B cell (primary cell): ENCODE data around the gene NHERF2. TPM values are rescaled to one million over a fixed set of nuclear protein-coding genes. Genes with fewer than 3 reads are reported as not detected.
A peak's percentile ranks its signal among the peaks of the same experiment; 100 is the strongest.

Experiments
- ATAC-seq: fragments of 200-7000 bp; cut with Tn5 transposase; one replicate; pipeline ENCODE4 v1.10.0; 2021; ENCODE audit warnings: low read depth, mild to moderate bottlenecking, moderate number of reproducible peaks, moderate library complexity
- CTCF ChIA-PET: fragments of 350-600 bp; sonication (Branson Sonifier 250); formaldehyde crosslinking; loops from one replicate; lab custom pipeline; 2021; ENCODE audit warnings: antibody characterized with exemption, inconsistent platforms; lab: Charles Lee
- POLR2A ChIA-PET: fragments of 350-600 bp; sonication (Branson Sonifier 250); formaldehyde crosslinking; loops from one replicate; lab custom pipeline; 2021; ENCODE audit warnings: antibody characterized with exemption; lab: Charles Lee
- DNase-seq: peaks from one replicate; pipeline ENCODE4 v3.0.0; 2013
- H2AFZ ChIP-seq: 2 replicates; pipeline ENCODE4 v1.6.1; 2012; ENCODE audit warnings: mild to moderate bottlenecking, low read depth, low read length; ENCODE audit not compliant: insufficient read depth, poor library complexity, severe bottlenecking
- H3K27ac ChIP-seq, 2 donors: 1 replicate in 1 of 2; 2 replicates in 1 of 2; pipeline ENCODE4 v1.5.1; 2012 to 2013; ENCODE audit warnings: low read length in 2 of 2, mild to moderate bottlenecking in 2 of 2, moderate library complexity in 1 of 2
- H3K27me3 ChIP-seq, 4 experiments: fragments of 200-600 bp in 1 of 4; sonication (generic) in 1 of 4; replicated peaks in 1 of 4; 1 replicate in 2 of 4; 2 replicates in 2 of 4; pipeline versions ENCODE4 v1.6.1 to v1.7.0; 2013 to 2016; ENCODE audit warnings: low read length in 3 of 4, mild to moderate bottlenecking in 2 of 4, mixed read lengths in 1 of 4, moderate library complexity in 1 of 4; ENCODE audit not compliant: insufficient read depth in 4 of 4, control insufficient read depth in 3 of 4; ENCODE audit errors: control extremely low read depth in 1 of 4
- H3K36me3 ChIP-seq, 2 experiments: replicated peaks in 1 of 2; 1 replicate in 1 of 2; 2 replicates in 1 of 2; pipeline versions ENCODE4 v1.6.1 to v1.7.1; 2013; ENCODE audit warnings: low read length in 1 of 2; ENCODE audit not compliant: insufficient read depth in 2 of 2, control insufficient read depth in 1 of 2; ENCODE audit errors: control extremely low read depth in 1 of 2, extremely low read depth in 1 of 2
- H3K4me1 ChIP-seq, 2 donors: fragments of 200-600 bp in 1 of 2; sonication (generic) in 1 of 2; 1 replicate in 1 of 2; 2 replicates in 1 of 2; pipeline versions ENCODE4 v1.5.1 to v1.6.1; 2013 to 2017; ENCODE audit warnings: low read length in 2 of 2; ENCODE audit not compliant: control insufficient read depth in 2 of 2, insufficient read depth in 2 of 2
- H3K4me2 ChIP-seq: replicated peaks from 2 replicates; pipeline ENCODE3; 2012; ENCODE audit warnings: mild to moderate bottlenecking, low read depth, low read length; ENCODE audit not compliant: poor library complexity, severe bottlenecking
- H3K4me3 ChIP-seq, 5 experiments: fragments of 200-600 bp in 1 of 5; sonication (generic) in 1 of 5; 1 replicate in 3 of 5; 2 replicates in 2 of 5; pipeline versions ENCODE4 v1.5.1 to v1.7.0; 2011 to 2016; ENCODE audit warnings: low read length in 4 of 5, mild to moderate bottlenecking in 4 of 5, low read depth in 2 of 5, control low read depth in 1 of 5, moderate library complexity in 1 of 5; ENCODE audit not compliant: insufficient read depth in 1 of 5; ENCODE audit errors: control extremely low read depth in 1 of 5, extremely low read depth in 1 of 5
- H3K79me2 ChIP-seq: fragments of 200-600 bp; sonication (generic); one replicate; pipeline ENCODE4 v1.6.0; 2016; ENCODE audit warnings: low read length; ENCODE audit not compliant: control insufficient read depth, insufficient read depth
- H3K9ac ChIP-seq: fragments of 200-600 bp; sonication (generic); 2 replicates; pipeline ENCODE4 v1.6.1; 2017; ENCODE audit warnings: mild to moderate bottlenecking, low read length, moderate library complexity
- H3K9me3 ChIP-seq, 3 donors: one replicate each; pipeline versions ENCODE4 v1.6.1 to v1.7.1; 2013; ENCODE audit warnings: low read length in 2 of 3; ENCODE audit not compliant: control insufficient read depth in 2 of 3, insufficient read depth in 1 of 3; ENCODE audit errors: control extremely low read depth in 1 of 3
- H4K20me1 ChIP-seq: 2 replicates; pipeline ENCODE4 v1.6.0; 2012; ENCODE audit warnings: mild to moderate bottlenecking, low read length; ENCODE audit not compliant: insufficient read depth, control insufficient read depth, poor library complexity, severe bottlenecking
- H3K27ac Mint-ChIP-seq: one replicate; pipeline ENCODE4 v1.8.0; 2021; ENCODE audit warnings: mixed read lengths
- H3K27me3 Mint-ChIP-seq: one replicate; pipeline ENCODE4 v1.8.0; 2021; ENCODE audit warnings: mixed read lengths
- H3K4me1 Mint-ChIP-seq: one replicate; pipeline ENCODE4 v1.8.0; 2021; ENCODE audit warnings: mixed read lengths
- H3K4me3 Mint-ChIP-seq: one replicate; pipeline ENCODE4 v1.8.0; 2021; ENCODE audit warnings: mixed read lengths
- H3K9me3 Mint-ChIP-seq: one replicate; pipeline ENCODE4 v1.8.0; 2022; ENCODE audit warnings: mixed read lengths; ENCODE audit not compliant: insufficient read depth
- EZH2 ChIP-seq: IDR thresholded peaks from 2 replicates; pipeline ENCODE4 v1.6.1; 2012; ENCODE audit warnings: borderline replicate concordance, low read depth, mild to moderate bottlenecking, moderate library complexity, low read length; ENCODE audit not compliant: insufficient read depth, poor library complexity, severe bottlenecking
- WGBS: methylation state at CpG from one replicate; pipeline ENCODE4 v1.1.5; 2013; ENCODE audit warnings: missing lambda C conversion rate; ENCODE audit not compliant: insufficient coverage; 5-methylcytosine and 5-hydroxymethylcytosine counted together
- intact Hi-C: fragments of 100-400 bp; cut with micrococcal nuclease; formaldehyde crosslinking; loops from one replicate; pipeline ENCODE4 v1.10.0; 2022
- polyA plus RNA-seq: library from polyadenylated mRNA; depleted of rRNA; stranded (reverse); fragments of >200 nt; gene quantifications from 2 replicates; pipeline ENCODE4 v1.2.3, GENCODE V29; 2012
- total RNA-seq, 2 donors: library from RNA; stranded (reverse); fragments of 120-200 nt in 1 of 2; gene quantifications; 1 replicate in 1 of 2; 2 replicates in 1 of 2; pipeline versions ENCODE4 v1.2.3 to v1.2.4, GENCODE V29; 2013 to 2022
- TF ChIP-seq, protein P1 (sequence below): fragments of 200-600 bp; IDR thresholded peaks from one replicate; pipeline ENCODE4 v1.8.0; 2022; ENCODE audit warnings: antibody characterized with exemption, mild to moderate bottlenecking

The NHERF2 gene
- total and polyA plus RNA-seq, 2 donors (not counting 1 experiment from before 2014, with no cell fraction given), result 1.8 to 2.2 TPM

GRCh38 chr16:1991135-1991551, 35.6 kb upstream of the NHERF2 start:
- Mint-ChIP-seq H3K27me3 (no peaks in the 10 kb centered on the region), H3K4me3 (peak overlapping the region; percentile 91), H3K27ac (peak overlapping the region; percentile 97), H3K4me1 (peaks cover 33% of the 10 kb centered on the region), H3K9me3 (no peaks in the 10 kb centered on the region)
- ATAC-seq, result peak; percentile 54
- Histone ChIP-seq H3K79me2 (no peaks in the 10 kb centered on the region), H3K9me3 (peaks cover 0 to 13% (median 0%) of the 10 kb centered on the region in 3 donors), H3K4me1 (peaks cover 24 to 35% of the 10 kb centered on the region in 2 donors), H3K4me2 (peak overlapping the region; percentile 100), H3K9ac (peak overlapping the region; percentile 90), H3K4me3 (peak overlapping the region in 4 of 5 experiments; percentile 65 to 93 (median 69)), H3K27me3 (no peaks in the 10 kb centered on the region), H4K20me1 (no peaks in the 10 kb centered on the region), H2AFZ (peak overlapping the region; percentile 56), H3K36me3 (peaks cover 0 to under 1% of the 10 kb centered on the region in 2 experiments), H3K27ac (peak overlapping the region; percentile 86 to 92)
- no peak for TF ChIP-seq EZH2
- TF ChIP-seq, protein P1, sequence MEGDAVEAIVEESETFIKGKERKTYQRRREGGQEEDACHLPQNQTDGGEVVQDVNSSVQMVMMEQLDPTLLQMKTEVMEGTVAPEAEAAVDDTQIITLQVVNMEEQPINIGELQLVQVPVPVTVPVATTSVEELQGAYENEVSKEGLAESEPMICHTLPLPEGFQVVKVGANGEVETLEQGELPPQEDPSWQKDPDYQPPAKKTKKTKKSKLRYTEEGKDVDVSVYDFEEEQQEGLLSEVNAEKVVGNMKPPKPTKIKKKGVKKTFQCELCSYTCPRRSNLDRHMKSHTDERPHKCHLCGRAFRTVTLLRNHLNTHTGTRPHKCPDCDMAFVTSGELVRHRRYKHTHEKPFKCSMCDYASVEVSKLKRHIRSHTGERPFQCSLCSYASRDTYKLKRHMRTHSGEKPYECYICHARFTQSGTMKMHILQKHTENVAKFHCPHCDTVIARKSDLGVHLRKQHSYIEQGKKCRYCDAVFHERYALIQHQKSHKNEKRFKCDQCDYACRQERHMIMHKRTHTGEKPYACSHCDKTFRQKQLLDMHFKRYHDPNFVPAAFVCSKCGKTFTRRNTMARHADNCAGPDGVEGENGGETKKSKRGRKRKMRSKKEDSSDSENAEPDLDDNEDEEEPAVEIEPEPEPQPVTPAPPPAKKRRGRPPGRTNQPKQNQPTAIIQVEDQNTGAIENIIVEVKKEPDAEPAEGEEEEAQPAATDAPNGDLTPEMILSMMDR, result no peak
- intact Hi-C loops, result loop anchor here (1.0 to 10.0 kb wide), 4 partner anchors 8 to 786 kb away; partner anchors contain the start of genes ELOB, MSRB1 and RPS2
- DNase-seq, result peak; percentile 89
- CTCF ChIA-PET, result interaction anchor here (0.6 to 5.5 kb wide), 6 partner anchors 13 to 451 kb away, joined by 3 to 32 read pairs (median 4); partner anchors contain the start of genes RPS2 and TRAF7
- POLR2A ChIA-PET, result interaction anchor here (0.6 to 3.0 kb wide), 13 partner anchors 8 to 260 kb away, joined by 3 to 36 read pairs (median 5); partner anchors contain the start of genes ECI1, MSRB1, RNF151 and RPS2
- 0% methylated on average over 18 of the region's 18 CpGs for WGBS

- intact Hi-C loops, result loop anchor here (1.0 to 10.0 kb wide), 4 partner anchors 8 to 786 kb away; partner anchors contain the start of genes ELOB, MSRB1 and RPS2
- H2AFZ ChIP-seq, result peak overlapping the region; percentile 0
- CTCF ChIA-PET, result interaction anchor here (1.2 to 5.5 kb wide), 4 partner anchors 13 to 163 kb away, joined by 3 to 32 read pairs (median 4); partner anchors contain the start of genes RPS2 and TRAF7
Observed at GRCh38 chr16:1991588-1991947, 35.1 kb upstream of the NHERF2 start.

More at GRCh38 chr16:1991588-1991947, 35.1 kb upstream of the NHERF2 start:
- Histone ChIP-seq H3K36me3 (no peaks in the 10 kb centered on the region), H3K27ac (peak overlapping the region; percentile 86 to 92), H4K20me1 (no peaks in the 10 kb centered on the region), H3K4me2 (peak overlapping the region; percentile 100), H3K9ac (peak overlapping the region; percentile 53), H3K9me3 (peaks cover 0 to 13% (median 0%) of the 10 kb centered on the region in 3 donors), H3K4me3 (peak overlapping the region in 4 of 5 experiments; percentile 51 to 93 (median 69)), H3K79me2 (no peaks in the 10 kb centered on the region), H3K27me3 (no peaks in the 10 kb centered on the region), H3K4me1 (peaks cover 24 to 35% of the 10 kb centered on the region in 2 donors)
- no peak for DNase-seq
- ATAC-seq, result no peak
- H3K27ac Mint-ChIP-seq, result peak overlapping the region; percentile 97
- no peaks in the 10 kb centered on the region for H3K9me3 Mint-ChIP-seq
- no peaks in the 10 kb centered on the region for H3K27me3 Mint-ChIP-seq
- peaks cover 33% of the 10 kb centered on the region for H3K4me1 Mint-ChIP-seq
- TF ChIP-seq, protein P1, result no peak
- no peak for TF ChIP-seq EZH2
- WGBS, result 10% methylated on average over 22 of the region's 22 CpGs
- POLR2A ChIA-PET, result interaction anchor here (0.6 to 3.0 kb wide), 15 partner anchors 9 to 755 kb away, joined by 3 to 36 read pairs (median 5); partner anchors contain the start of genes ECI1, MSRB1, PDPK1 and RPS2
- H3K4me3 Mint-ChIP-seq, result peak overlapping the region; percentile 91
